Keratinocyte (primary cell): ENCODE results near the gene TMEM176B. TPM values are rescaled to one million over a fixed set of nuclear protein-coding genes. Genes with fewer than 3 reads are reported as not detected.

Experiments used
- DNase-seq: peaks from one replicate; pipeline ENCODE4 v3.0.0-alpha.2; 2011; ENCODE audit warnings: low read depth, missing footprints, low spot score
- FAIRE-seq: peaks from 2 replicates; lab custom pipeline; 2011; peaks lifted over from hg19 to GRCh38; lab: Jason Lieb, UNC
- H2AFZ ChIP-seq: 2 replicates; pipeline ENCODE4 v1.6.0; 2012; ENCODE audit warnings: low read length, control low read depth, inconsistent platforms; ENCODE audit not compliant: control insufficient read depth
- H3K27ac ChIP-seq: 2 replicates; pipeline ENCODE4 v1.5.1; 2011; ENCODE audit warnings: low read length; ENCODE audit not compliant: control insufficient read depth, insufficient read depth
- H3K27me3 ChIP-seq: 3 replicates; pipeline ENCODE4 v1.6.0; 2011; ENCODE audit warnings: low read length; ENCODE audit not compliant: control insufficient read depth, insufficient read depth; ENCODE audit errors: extremely low read depth
- H3K36me3 ChIP-seq, 2 experiments: 2 replicates in 1 of 2; 3 replicates in 1 of 2; pipeline ENCODE4 v1.5.1; 2011; ENCODE audit warnings: low read length in 2 of 2, mild to moderate bottlenecking in 1 of 2; ENCODE audit not compliant: control insufficient read depth in 2 of 2, insufficient read depth in 2 of 2; ENCODE audit errors: extremely low read depth in 1 of 2
- H3K4me1 ChIP-seq: 3 replicates; pipeline ENCODE4 v1.5.1; 2011; ENCODE audit warnings: low read length; ENCODE audit not compliant: control insufficient read depth, insufficient read depth; ENCODE audit errors: extremely low read depth
- H3K4me2 ChIP-seq: 3 replicates; pipeline ENCODE4 v1.6.0; 2011; ENCODE audit warnings: low read depth, low read length; ENCODE audit not compliant: control insufficient read depth, insufficient read depth; ENCODE audit errors: extremely low read depth
- H3K4me3 ChIP-seq, 3 experiments: fragments of 200-600 bp in 1 of 3; sonication (generic) in 1 of 3; 2 replicates in 2 of 3; 3 replicates in 1 of 3; pipeline ENCODE4 v1.5.1; 2011 to 2016; ENCODE audit warnings: low read length in 3 of 3, mild to moderate bottlenecking in 3 of 3, control low read depth in 2 of 3, inconsistent platforms in 1 of 3, low read depth in 1 of 3, mixed read lengths in 1 of 3, mixed run types in 1 of 3, moderate library complexity in 1 of 3; ENCODE audit not compliant: control insufficient read depth in 2 of 3, insufficient read depth in 2 of 3; ENCODE audit errors: extremely low read depth in 1 of 3
- H3K79me2 ChIP-seq: 2 replicates; pipeline ENCODE4 v1.6.0; 2012; ENCODE audit warnings: low read length; ENCODE audit not compliant: control insufficient read depth, insufficient read depth
- H3K9ac ChIP-seq: 3 replicates; pipeline ENCODE4 v1.6.0; 2011; ENCODE audit warnings: low read length; ENCODE audit not compliant: control insufficient read depth, insufficient read depth; ENCODE audit errors: extremely low read depth
- H3K9me1 ChIP-seq: 3 replicates; pipeline ENCODE4 v1.6.0; 2011; ENCODE audit warnings: low read length; ENCODE audit not compliant: control insufficient read depth, insufficient read depth; ENCODE audit errors: extremely low read depth
- H3K9me3 ChIP-seq: 2 replicates; pipeline ENCODE4 v1.5.1; 2012; ENCODE audit warnings: low read depth, low read length; ENCODE audit not compliant: control insufficient read depth
- H4K20me1 ChIP-seq: 3 replicates; pipeline ENCODE4 v1.6.0; 2011; ENCODE audit warnings: low read length; ENCODE audit not compliant: control insufficient read depth, insufficient read depth; ENCODE audit errors: extremely low read depth
- CTCF ChIP-seq, 3 experiments: IDR thresholded peaks in 1 of 3; conservative IDR thresholded peaks in 1 of 3; optimal IDR thresholded peaks in 1 of 3; 2 replicates in 2 of 3; 3 replicates in 1 of 3; pipeline versions ENCODE3 to v1.5.1; 2011; ENCODE audit warnings: low read length in 3 of 3, mild to moderate bottlenecking in 3 of 3, moderate library complexity in 2 of 3, control low read depth in 1 of 3, inconsistent platforms in 1 of 3; ENCODE audit not compliant: insufficient read depth in 2 of 3; ENCODE audit errors: extremely low read depth in 1 of 3
- EZH2 ChIP-seq: IDR thresholded peaks from one replicate; pipeline ENCODE4 v1.6.1; 2012; ENCODE audit warnings: inconsistent platforms, mild to moderate bottlenecking, low read length, moderate library complexity
- dilution Hi-C: fragments of 300-500 bp; cut with MboI; formaldehyde crosslinking; loops from one replicate; pipeline ENCODE4 v1.7.0; 2020; ENCODE audit warnings: low sequenced_read_pairs; ENCODE audit not compliant: extremely low pct_ligation_motif_present
- polyA plus RNA-seq, 5 experiments: library from polyadenylated mRNA; depleted of rRNA in 3 of 5; stranded (reverse) in 3 of 5; stranded (forward) in 1 of 5; unstranded in 1 of 5; fragments of >200 nt; gene quantifications; 1 replicate in 1 of 5; 2 replicates in 3 of 5; 3 replicates in 1 of 5; pipeline versions ENCODE4 v1.2.1 to v1.2.3, GENCODE V29; 2011 to 2012; ENCODE audit warnings: missing spikeins in 2 of 5, low read depth in 1 of 5, low replicate concordance in 1 of 5

TMEM176B gene
- polyA plus RNA-seq, 1 donor (not counting 4 experiments of a cell fraction or from before 2014, with no cell fraction given): not detected

GRCh38 chr7:150826061-150826849 is 26.1 kb upstream of the TMEM176B start:
- FAIRE-seq: no peak
- H3K27me3 ChIP-seq: no peaks in the 10 kb centered on the region

GRCh38 chr7:150824379-150825177 is 24.4 kb upstream of the TMEM176B start:
- no peak for TF ChIP-seq EZH2
- TF ChIP-seq CTCF (optimal IDR thresholded peaks at IDR 0.05 in 1 of 3, IDR thresholded peaks at IDR 0.05 in 1 of 3, conservative IDR thresholded peaks at IDR 0.05 in 1 of 3; ENCODE audit: extremely low read depth in 1 of 3, insufficient read depth in 2 of 3, low read length in 3 of 3): no peak
- Histone ChIP-seq H3K27me3 (peaks cover 4% of the 10 kb centered on the region), H3K79me2 (no peaks in the 10 kb centered on the region), H3K4me2 (no peak overlapping the region), H3K36me3 (no peaks in the 10 kb centered on the region), H4K20me1 (no peaks in the 10 kb centered on the region), H3K4me1 (no peaks in the 10 kb centered on the region), H3K9me3 (no peaks in the 10 kb centered on the region), H3K9ac (no peak overlapping the region), H3K9me1 (no peaks in the 10 kb centered on the region), H2AFZ (no peak overlapping the region), H3K4me3 (no peak overlapping the region), H3K27ac (no peak overlapping the region)
- DNase-seq (no peak), FAIRE-seq (no peak)
- dilution Hi-C loops: no loop called here

More at GRCh38 chr7:150826061-150826849, 26.1 kb upstream of the TMEM176B start:
- Histone ChIP-seq H4K20me1 (no peaks in the 10 kb centered on the region), H3K27ac (no peak overlapping the region), H3K4me1 (no peaks in the 10 kb centered on the region), H3K9ac (no peak overlapping the region), H3K9me1 (no peaks in the 10 kb centered on the region), H3K4me3 (no peak overlapping the region), H2AFZ (no peak overlapping the region), H3K4me2 (no peak overlapping the region), H3K36me3 (no peaks in the 10 kb centered on the region), H3K9me3 (no peaks in the 10 kb centered on the region), H3K79me2 (no peaks in the 10 kb centered on the region)
- dilution Hi-C loops: no loop called here
- TF ChIP-seq CTCF (optimal IDR thresholded peaks at IDR 0.05 in 1 of 3, IDR thresholded peaks at IDR 0.05 in 1 of 3, conservative IDR thresholded peaks at IDR 0.05 in 1 of 3; ENCODE audit: extremely low read depth in 1 of 3, insufficient read depth in 2 of 3, low read length in 3 of 3) (no peak), EZH2 (no peak)
- DNase-seq: no peak
